OCI-M1 (cell line): ENCODE results near the gene USB1.
"Not testable (repeated sequence)": the region's sequence is repeated elsewhere in the genome, so short reads cannot be mapped to it uniquely, and the experiment has no call there.

Source experiments
- DNase-seq: peaks from one replicate; lab custom pipeline; 2025; lab: John Stamatoyannopoulos, UW

USB1 gene

GRCh38 chr16:57970319-57970718 lies 30.9 kb upstream of the USB1 start:
- no peak for DNase-seq

DNA sequence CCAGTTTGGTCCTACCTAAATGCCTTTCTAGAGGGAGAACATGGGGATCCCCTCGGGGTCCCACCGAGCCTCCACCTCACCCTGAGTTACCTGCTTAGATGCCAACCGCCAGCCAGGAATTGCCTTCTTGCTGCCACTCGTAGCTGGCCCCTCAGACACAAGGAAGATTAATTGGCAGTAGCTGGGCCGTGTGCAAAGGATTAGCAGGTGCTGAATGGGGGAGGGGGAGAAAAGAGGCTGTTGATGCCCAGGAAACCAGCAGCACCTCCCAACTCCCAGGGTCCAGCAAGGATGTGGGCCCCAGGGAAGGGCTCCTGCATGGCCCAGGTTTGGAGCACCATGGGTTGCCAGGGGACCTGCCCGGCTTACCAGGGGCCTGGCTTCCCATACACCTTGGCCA lies 30.2 kb upstream of the USB1 start, which contains the start of gene CNGB1:
CNGB1 (minus strand) TSS at position 159 of the 400 bp plus-strand sequence. CDS start 3,842 bp downstream, outside the sequence.
- DNase-seq, result no peak

GRCh38 chr16:57971848-57972247 lies 29.4 kb upstream of the USB1 start:
- no peak for DNase-seq

- no peak for DNase-seq
These were observed 28.9 kb upstream of the USB1 start for GRCh38 chr16:57972306-57972705.

DNA sequence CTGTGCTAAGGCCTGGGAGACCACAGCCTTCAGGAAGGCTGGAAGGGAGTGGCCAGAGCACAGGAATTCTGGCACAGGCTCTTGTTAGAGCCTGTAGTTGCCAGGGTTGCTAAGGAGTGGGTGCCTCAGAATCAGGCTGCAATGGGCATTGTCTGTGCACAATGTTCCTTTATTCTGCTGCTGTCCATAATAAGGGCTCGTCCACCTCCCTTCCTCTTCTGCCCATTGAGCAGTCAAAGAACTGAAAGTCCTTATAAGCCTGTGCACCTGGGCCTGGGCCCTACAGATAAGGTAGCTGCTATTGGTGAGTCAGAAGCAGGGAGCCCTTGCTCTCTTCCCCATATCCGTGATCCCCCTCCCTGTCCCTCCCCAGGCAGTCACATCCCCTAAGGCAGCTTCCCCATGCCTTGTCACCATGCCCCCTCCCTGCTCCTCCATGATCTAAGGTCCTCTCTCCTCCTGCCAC lies 24.8 kb upstream of the USB1 start:
- peak; percentile 63 for DNase-seq

- peak; percentile 3 for DNase-seq
These were observed 23.7 kb upstream of the USB1 start for GRCh38 chr16:57977418-57978069.

DNA sequence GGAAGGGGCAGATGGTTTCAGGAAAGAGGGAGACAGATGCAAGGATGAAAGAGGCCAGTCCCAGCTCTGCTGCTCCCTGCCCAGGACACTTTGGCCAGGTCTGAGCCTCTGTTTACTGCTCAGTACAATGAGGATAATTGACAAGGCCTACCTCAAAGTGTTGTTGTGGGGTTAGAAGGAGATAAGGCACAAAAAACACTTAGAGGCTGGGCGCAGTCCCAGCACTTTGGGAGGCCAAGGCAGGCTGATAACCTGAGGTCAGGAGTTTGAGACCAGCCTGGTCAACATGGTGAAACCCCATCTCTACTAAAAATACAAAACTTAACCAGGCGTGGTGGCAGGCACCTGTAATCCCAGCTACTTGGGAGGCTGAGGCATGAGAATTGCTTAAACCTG lies 23.1 kb upstream of the USB1 start:
- not testable (repeated sequence) for DNase-seq

DNA sequence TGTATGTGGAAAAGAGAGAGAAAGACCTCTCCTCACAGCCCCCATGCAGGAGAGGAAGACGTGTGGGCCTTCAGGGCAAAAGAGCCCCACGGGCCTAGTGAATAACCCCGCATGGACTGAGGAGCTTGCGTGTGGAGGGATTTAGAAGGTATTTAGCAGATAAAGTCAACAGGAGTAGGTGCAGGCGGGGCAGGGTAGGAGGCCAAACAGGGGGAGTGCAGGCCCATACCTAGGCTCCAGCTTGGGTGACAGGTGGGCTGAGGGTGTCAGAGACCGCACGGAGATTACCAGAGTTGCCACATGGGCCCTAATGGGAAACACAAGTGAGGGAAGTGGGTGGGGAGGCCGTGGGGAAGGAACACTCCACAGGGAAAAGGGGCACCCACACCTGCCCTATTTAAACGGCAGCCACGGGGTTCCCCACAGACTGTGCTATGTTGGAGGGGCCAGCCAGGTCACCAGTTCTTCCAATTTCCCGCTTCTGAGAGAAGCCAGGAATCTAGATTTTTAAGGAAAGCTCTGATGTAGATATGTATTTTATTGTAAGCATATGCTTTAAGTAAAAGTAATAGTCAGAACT lies 22.1 kb upstream of the USB1 start:
- DNase-seq, result no peak

DNA sequence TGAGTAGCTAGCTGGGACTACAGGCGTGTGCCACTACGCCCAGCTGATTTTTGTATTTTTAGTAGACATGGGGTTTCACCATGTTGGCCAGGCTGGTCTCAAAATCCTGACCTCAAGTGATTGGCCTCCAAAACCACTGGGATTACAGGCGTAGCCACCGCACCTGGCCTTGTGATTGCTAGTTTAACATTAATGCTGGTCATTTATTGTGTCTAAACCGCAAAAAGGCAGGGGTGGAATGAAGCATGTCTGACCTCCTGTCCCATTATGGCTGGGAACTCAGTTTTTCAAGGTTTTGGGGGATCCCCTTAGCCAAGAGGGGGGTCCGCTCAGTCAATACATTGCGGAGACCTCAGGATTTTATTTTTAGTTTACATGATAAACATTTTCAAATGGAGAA lies 19.6 kb upstream of the USB1 start:
- DNase-seq, result no peak

DNA sequence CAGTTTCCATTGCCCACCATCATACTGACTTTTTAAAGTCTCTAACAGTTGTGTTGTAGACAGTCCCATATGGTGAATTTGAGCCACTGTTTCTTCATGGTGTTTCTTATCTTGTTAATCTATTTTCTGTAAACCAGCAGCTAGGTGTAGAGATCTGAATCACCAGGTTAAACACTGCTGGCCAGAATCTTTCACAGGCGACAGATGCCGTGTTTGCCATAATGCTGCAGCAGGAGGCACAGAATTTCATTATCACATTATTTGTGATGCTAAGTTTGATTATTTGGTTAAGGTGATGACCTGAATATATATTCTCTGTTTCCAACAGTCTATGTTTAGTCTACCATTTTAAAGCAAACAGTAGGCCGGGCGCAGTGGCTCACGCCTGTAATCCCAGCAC lies 18.8 kb upstream of the USB1 start:
- no peak for DNase-seq

DNA sequence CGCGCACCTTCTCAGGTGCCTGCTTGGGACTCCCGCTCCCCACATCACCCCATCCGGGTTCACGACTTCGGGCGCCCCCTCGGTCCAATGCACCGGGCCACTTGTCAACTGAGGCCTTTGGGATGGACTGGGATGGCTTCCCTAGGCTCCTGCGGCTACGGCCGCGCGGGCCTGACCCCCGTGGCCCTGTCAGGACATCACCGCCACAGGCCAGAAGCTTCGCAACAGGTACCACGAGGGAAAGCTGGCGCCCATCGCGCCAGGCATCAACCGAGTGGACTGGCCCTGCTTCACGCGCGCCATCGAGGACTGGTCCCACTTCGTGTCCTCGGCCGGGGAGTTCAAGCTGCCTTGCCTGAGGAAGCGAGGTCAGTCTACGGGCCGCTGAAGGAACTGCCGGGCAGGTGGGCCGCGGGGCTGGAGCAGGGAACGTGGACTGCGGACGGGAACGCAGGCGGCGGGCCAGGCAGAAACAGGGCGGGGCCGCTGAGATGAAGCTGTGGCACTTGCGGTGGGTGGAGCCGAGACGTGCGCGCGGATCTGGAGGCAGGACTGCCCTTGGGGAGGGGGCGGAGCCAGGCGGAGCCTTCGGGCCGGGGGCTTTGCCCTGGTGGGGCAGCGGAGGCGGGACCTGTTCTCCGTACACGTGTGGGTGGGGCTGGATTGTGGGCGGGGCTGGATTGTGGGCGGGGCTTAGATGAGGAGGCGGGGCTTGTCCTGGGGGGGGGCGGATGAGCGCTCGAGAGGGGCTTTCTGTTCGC lies 16.6 kb upstream of the USB1 start:
- peak; percentile 81 for DNase-seq

- DNase-seq, result no peak
These were observed 15.7 kb upstream of the USB1 start for GRCh38 chr16:57985204-57986181.

GRCh38 chr16:57986196-57986595 lies 15.0 kb upstream of the USB1 start:
- no peak for DNase-seq

DNA sequence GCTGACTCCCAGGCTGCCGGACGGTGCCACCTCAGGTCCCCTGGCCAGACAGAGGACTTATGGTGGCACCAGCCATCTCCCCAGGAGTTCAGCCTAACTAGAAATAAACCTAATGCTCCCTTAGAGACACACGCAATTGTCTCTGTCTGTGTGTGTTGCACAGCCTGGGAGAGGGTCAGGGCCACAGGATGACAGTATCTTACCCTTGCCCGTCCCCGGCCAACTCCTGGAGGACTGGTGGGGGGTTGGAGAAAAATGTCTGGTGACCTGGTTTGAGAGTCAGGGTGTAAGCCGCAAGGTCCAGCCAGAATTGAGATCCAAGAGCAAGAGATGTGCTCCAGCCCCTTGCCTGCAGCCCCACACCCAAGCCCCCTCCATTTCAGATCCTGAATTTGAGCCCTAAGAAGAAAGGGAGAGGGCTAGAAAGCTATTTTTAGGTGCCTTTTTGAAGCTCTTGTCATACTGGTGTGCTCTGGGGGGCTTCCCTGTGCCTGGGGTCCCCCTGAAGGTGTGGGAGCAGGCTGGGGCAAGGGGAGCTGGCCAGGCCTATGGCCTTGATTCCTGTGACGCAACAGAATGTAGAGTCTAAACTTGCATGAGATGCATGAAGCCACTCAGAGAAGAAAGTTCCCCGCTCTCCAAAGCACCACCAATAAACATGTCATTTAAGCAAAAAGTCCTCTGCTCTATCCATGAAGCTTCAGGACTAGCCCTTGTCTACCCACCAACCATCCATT lies 13.6 kb upstream of the USB1 start:
- no peak for DNase-seq

- DNase-seq, result no peak
These were observed 12.3 kb upstream of the USB1 start for GRCh38 chr16:57988929-57989328.

DNA sequence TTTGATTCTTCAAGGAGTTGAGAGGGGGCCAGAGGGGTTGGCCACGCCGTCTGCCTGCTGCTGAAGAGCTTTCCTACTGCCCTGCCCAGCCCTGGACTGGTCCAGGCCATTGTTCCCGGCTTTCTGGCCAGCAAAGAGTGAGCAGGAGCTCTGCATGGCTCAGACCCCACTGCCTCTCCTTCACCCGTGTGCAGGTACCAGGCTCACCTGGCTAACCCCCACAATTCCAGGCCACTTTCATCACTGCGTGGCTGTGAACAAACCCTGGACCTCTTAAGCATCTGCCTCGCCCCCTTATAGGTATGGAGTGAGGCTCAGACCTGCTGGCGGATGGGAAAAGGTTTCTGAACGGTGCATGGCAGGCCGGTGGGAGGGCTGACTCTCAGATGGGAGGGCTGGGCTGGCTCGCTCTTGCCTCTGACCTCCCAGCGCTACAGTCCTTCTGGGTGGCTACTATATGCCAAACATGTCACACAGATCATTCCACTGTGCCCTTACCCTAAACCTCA lies 9.6 kb upstream of the USB1 start:
- DNase-seq, result no peak

DNA sequence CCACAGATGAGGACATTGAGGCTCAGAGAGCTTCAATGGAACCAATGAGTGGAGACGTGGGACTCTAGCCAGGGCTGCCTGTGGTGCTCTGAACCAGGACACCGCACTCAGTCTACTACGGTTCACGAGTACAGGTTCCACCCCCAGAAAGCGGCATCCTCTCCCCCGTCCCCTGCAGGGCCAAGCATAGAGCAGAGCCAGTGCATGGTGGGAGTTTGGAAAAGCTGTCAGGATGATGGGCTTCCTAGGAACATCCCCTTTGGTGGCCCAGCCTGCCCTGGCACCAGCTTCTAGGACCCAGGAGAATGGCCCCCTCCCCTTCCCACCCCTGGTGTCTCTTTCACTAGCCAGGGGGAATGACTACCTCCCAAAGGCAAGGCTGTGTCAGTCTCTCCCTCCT lies 9.1 kb upstream of the USB1 start:
- DNase-seq, result no peak

DNA sequence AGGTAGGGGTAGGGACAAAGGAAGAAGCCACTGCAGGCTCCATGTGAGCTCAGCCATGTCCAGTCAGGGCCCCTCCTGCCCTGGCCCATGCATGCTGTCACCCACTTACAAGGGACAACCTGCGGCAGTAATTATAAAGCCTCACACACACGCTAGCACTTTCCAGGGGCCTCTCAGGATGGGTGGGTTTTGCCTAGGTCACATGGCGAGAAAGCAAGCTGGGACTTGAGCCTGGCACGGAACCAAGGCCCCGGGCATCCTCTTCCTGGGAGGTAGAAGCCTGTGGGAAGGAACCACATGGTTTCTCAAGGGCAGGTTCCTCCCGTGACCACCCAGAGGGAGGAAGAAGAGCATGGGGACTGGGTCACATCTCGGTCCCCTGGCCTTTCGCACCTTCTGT lies 7.8 kb upstream of the USB1 start:
- DNase-seq, result no peak

- no peak for DNase-seq
These were observed 7.3 kb upstream of the USB1 start for GRCh38 chr16:57993897-57994296.

DNA sequence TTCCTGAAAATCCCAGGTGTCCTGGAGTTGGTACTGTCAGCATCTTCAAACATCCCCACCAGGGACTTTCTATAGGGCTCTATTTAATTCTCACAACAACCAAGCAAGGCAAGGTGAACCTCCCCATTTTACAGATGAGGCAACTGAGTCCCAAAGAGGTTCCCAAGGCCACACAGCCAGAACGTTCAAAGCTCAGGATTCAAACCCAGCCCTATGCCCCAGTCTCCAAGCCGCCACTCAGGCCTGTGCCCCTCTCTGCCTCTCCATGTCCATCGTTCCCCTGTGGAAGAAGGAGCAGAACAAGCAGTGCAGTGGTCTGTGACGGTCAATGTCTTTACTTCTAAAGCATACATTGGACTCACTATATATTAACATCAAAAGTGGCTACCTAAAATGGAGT lies 6.8 kb upstream of the USB1 start:
- no peak for DNase-seq

DNA sequence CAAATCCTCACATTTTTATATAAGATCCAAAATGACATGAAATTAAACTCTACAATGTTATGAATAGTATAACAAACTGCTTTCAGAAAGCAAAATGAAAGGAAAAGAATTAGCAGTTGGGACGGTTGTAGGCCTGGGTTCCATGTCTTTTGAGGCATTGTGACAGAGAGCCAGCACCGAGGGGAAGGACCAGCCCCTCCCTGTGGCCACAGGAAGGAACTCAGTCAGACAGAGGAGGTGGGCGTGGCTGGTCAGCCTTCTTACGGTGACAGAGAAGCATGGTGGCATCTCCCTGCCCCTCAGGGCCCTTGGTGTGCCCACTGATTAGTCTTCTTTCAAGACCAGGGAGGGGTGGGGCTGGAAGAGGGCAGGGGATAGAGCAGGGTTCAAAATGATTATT lies 6.4 kb upstream of the USB1 start:
- peak; percentile 74 for DNase-seq
